H54 (cell line): ENCODE measurements around the gene LASP1NB.

ENCODE experiments used
- DNase-seq: peaks from one replicate; pipeline ENCODE4 v3.0.0; 2011; ENCODE audit warnings: low spot score, mixed read lengths; ENCODE audit not compliant: insufficient read length
- FAIRE-seq: peaks from 3 replicates; lab custom pipeline; 2011; peaks lifted over from hg19 to GRCh38; lab: Jason Lieb, UNC
- POLR2A ChIP-seq: IDR thresholded peaks from 2 replicates; pipeline ENCODE4 v1.6.1; 2011; ENCODE audit warnings: low read depth, mild to moderate bottlenecking, low read length

The LASP1NB gene

DNA sequence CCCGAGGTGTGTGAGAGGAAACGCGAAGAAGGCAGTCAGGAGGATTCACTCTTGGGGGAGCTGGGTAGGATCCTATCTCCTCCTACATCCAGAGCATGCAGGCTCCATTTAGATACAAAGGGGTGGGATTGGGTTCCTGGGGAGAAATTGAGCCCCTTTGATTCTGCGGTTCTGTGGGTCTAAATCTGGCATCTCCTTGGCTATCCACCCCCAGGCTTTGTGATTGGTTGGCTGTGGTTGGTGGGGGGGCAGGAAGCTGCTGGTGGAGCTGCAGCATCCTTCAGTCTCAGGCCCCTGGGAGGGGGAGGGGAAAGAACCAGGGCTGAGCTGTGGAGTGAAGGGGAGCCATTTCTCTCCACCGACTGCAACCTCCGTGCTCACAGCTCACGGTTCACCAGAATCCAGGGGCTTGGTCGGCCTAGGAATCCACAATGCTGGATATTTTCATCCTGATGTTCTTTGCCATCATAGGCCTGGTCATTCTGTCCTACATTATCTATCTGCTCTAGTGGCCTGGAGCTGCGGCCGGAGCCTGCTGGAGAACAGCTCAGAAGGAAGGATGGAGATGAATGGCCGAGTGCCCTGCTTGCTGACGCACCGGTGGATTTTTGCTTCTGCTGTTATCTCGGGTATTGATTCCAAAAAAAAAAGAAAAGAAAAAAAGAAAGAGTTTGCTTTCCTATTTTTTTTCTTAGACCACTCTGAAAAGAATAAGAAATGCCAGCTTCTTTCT lies at the start of gene LASP1NB:
Gene LASP1NB, plus strand, starts transcription at position 352 of the 733 bp plus-strand sequence.
- FAIRE-seq (no peak), DNase-seq (no peak)
- no peak for TF ChIP-seq POLR2A

- no peak for TF ChIP-seq POLR2A
- DNase-seq (no peak), FAIRE-seq (no peak)
Observed at GRCh38 chr17:38877130-38877851, 48.1 kb upstream of the LASP1NB start.

- FAIRE-seq, result no peak
- TF ChIP-seq POLR2A, result no peak
- peak; percentile 88 for DNase-seq
Observed at GRCh38 chr17:38879878-38880665, 45.3 kb upstream of the LASP1NB start.

DNA sequence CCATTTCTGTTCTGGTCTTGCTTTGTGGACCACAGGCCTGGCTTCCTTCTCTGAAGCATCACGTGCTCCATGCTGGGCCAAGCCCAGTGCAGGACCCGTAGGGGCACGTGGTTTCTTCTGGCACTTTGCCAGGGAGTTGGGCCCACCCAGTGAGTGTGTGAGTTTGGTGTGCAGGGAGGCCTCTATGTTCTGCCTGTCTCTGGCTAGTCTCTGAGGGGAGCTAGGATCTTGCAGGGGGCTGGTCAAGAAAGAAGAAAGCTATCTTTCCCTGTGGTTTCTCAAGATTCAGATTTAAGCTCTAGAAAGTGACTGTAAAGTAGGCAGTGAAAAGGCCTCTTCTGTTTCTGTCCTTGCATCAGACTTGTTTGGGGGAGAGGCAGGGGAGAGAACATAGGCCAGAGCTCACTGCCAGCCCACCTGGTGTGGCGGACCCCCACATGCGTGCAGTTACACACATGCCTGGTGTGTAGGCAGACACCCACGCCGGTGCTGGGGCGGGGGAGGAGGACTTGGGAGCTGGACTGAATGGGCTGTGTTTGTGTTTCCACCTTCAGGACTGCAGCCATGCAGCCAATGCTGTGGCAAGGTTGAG lies 43.7 kb upstream of the LASP1NB start:
- DNase-seq, result no peak
- no peak for FAIRE-seq

DNA sequence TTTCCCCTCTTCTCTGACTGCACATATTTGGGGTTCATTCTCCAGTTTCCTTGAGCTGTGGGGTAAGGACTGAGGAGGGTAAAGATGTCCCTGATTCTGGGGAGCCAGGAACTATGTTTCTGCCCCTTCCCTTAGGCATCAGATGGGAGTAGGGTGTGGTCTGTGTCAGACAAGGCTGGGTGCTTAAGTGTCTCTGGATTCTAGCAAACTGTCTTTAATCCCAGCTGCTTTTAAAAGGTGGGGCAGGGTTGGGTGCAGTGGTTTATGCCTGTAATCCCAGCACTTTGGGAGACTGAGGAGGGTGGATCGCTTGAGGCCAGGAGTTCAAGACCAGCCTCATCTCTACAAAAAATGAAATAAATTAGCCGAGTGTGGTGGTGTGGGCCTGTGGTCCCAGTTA lies 42.5 kb upstream of the LASP1NB start:
- TF ChIP-seq POLR2A, result no peak
- FAIRE-seq (no peak), DNase-seq (no peak)

More for the DNA sequence above, 43.7 kb upstream of the LASP1NB start:
- TF ChIP-seq POLR2A, result no peak

DNA sequence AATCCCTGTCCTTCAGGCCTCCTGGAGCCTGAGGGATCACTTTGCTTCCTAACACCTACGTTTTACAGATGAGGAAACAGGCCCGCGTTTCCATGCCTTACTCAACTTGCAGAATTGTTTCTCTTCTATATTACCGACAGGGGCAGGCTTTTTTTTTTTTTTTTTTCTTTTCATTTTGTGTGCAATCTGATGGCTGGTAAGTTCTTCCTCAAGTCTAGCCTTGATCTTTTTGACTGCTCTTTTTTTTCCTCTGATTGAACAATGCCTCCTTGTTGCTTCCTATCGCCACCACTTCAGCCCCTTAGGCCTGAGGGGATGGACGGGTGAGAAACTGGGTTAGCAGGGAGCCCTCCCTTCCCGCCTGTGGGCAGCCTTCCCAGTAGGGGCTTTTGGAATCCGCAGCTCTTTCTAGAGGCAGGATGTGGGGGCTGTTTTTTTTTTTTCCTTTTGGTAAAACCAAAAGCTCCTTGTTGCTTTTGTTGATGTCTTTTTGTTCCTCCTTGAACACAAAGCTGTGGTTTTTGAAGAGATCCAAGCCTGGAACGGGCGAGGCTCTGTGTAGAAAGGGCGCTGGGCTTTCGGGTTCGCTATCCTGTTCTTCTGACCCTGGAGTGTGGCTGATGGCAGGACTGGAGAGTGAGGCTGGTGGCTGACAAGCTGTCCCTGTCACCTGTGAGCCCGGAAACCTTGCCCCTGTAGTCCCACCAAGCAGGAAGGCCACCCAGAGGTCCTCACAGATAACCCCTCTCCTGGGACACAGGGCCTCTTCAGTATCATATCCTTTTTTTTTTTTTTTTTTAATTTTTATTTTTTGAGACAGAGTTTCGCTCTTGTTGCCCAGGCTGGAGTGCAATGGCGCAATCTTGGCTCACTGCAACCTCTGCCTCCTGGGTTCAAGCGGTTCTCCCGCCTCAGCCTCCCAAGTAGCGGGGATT lies 41.6 kb upstream of the LASP1NB start:
- no peak for DNase-seq
- no peak for TF ChIP-seq POLR2A
- FAIRE-seq, result no peak

GRCh38 chr17:38885044-38885727 lies 40.2 kb upstream of the LASP1NB start:
- no peak for TF ChIP-seq POLR2A
- FAIRE-seq (no peak), DNase-seq (no peak)

GRCh38 chr17:38885728-38886642 lies 39.4 kb upstream of the LASP1NB start:
- FAIRE-seq (no peak), DNase-seq (no peak)
- no peak for TF ChIP-seq POLR2A

DNA sequence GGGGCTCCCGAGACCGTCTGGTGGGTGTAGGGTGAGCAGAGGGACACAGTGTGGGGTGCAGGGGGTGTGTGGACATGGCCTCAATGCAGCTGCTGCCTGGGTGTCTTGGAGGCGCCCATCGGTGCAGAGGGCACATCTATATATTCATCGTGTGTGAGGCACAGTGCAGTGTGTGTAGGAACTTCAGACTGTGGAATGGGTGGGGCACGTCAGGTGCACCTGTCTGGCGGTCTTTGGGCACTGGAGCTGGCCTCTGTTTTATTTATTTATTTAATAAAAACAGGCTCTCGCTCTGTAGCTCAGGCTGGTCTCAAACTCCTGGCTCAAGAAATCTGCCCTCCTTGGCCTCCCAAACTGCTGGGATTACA lies 38.8 kb upstream of the LASP1NB start:
- FAIRE-seq (no peak), DNase-seq (no peak)
- TF ChIP-seq POLR2A, result no peak

DNA sequence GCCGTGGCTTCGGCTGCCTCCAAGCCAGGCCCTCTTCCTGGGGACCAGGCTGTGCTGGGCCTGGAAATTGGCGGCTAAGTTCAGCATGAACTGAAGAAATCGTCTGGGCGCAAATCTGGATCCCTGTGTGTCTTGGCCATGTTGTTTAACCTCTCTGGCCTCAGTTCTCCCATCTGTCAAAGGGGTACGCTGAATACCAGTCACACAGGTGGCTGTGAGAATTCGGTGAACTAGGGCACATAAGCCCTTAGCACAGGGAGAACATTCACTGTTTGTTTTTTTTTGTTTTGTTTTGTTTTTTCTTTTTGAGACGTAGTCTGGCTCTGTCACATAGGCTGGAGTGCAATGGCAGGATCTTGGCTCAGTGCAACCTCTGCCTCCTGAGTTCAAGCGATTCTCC lies 36.6 kb upstream of the LASP1NB start:
- DNase-seq (no peak), FAIRE-seq (no peak)
- TF ChIP-seq POLR2A, result no peak

GRCh38 chr17:38889745-38890409 lies 35.5 kb upstream of the LASP1NB start:
- TF ChIP-seq POLR2A, result no peak
- FAIRE-seq, result no peak
- DNase-seq, result no peak
